C4-2B (cell line): ENCODE measurements around the gene LARGE1.

Experiments used
- ZFX ChIP-seq: fragments of 450-650 bp; IDR thresholded peaks from 2 replicates; pipeline ENCODE4 v1.6.1; 2017
- TF ChIP-seq, protein P1 (sequence below): fragments of 450-650 bp; conservative IDR thresholded peaks from 2 replicates; pipeline ENCODE4 v1.5.1; 2017; ENCODE audit warnings: mild to moderate bottlenecking

DNA sequence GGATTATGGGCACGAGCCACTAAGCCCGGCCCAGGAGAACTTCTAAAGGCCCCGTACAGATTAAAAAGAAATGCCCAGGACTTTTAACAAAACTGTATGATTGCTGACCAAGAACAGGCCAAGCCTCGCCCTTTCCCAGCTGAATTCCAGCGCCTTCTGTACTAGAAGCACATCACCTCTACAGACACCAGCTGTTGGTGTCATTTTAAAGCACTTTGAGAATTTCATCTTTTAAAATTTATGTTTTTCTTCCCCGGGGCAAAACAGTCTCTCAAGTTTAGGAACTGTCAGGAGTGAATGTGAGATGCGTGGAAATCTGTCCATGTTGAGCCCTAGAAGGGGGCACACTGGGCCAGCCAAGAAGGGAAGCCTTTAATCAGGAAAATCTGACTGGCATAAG lies 362.4 kb downstream of the LARGE1 start:
- TF ChIP-seq, protein P1, sequence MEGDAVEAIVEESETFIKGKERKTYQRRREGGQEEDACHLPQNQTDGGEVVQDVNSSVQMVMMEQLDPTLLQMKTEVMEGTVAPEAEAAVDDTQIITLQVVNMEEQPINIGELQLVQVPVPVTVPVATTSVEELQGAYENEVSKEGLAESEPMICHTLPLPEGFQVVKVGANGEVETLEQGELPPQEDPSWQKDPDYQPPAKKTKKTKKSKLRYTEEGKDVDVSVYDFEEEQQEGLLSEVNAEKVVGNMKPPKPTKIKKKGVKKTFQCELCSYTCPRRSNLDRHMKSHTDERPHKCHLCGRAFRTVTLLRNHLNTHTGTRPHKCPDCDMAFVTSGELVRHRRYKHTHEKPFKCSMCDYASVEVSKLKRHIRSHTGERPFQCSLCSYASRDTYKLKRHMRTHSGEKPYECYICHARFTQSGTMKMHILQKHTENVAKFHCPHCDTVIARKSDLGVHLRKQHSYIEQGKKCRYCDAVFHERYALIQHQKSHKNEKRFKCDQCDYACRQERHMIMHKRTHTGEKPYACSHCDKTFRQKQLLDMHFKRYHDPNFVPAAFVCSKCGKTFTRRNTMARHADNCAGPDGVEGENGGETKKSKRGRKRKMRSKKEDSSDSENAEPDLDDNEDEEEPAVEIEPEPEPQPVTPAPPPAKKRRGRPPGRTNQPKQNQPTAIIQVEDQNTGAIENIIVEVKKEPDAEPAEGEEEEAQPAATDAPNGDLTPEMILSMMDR, result no peak
- no peak for TF ChIP-seq ZFX
